ENCODE data around the gene NT5C2.

The NT5C2 gene

GRCh38 chr10:103154521-103155299 is 38.4 kb downstream of the NT5C2 start:
- H3K27ac ChIP-seq (ENCODE audit: low read length), result peak overlapping the region; percentile 3; the same call in 1 of the 2 replicates
- no peak overlapping the region for H3K4me2 ChIP-seq (ENCODE audit: insufficient read depth, low read length)
- H2AFZ ChIP-seq (ENCODE audit: low read depth, low read length), result no peak overlapping the region
- no peaks in the 10 kb centered on the region for H3K4me1 ChIP-seq (ENCODE audit: insufficient read depth, low read length)
- no peaks in the 10 kb centered on the region for H3K27me3 ChIP-seq (ENCODE audit: insufficient read depth, low read length, poor library complexity)
- H3K4me3 ChIP-seq (ENCODE audit: low read depth in 1 of 2, low read length in 2 of 2), result no peak overlapping the region
- no peak overlapping the region for H3K9ac ChIP-seq (ENCODE audit: low read depth, low read length)
- H4K20me1 ChIP-seq (ENCODE audit: insufficient read depth, low read length), result peaks cover 14% of the 10 kb centered on the region; the same call in 1 of the 2 replicates
- peaks cover 93% of the 10 kb centered on the region for H3K79me2 ChIP-seq (ENCODE audit: insufficient read depth, low read length)
- no peaks in the 10 kb centered on the region for H3K9me3 ChIP-seq (ENCODE audit: insufficient read depth, low read length, severe bottlenecking)
- no peak for ATAC-seq (ENCODE audit: insufficient read depth, low read depth)
- no peak for DNase-seq
- no peak for TF ChIP-seq CTCF (IDR thresholded peaks at IDR 0.05; ENCODE audit: borderline replicate concordance, extremely low read depth, low read length, poor library complexity, severe bottlenecking)
- no peak for TF ChIP-seq EZH2 (IDR thresholded peaks at IDR 0.05; ENCODE audit: borderline replicate concordance, low read depth, low read length, severe bottlenecking)
- peaks cover 49% of the 10 kb centered on the region for H3K36me3 ChIP-seq (ENCODE audit: insufficient read depth, low read length)

GRCh38 chr10:103153302-103154197 is 39.5 kb downstream of the NT5C2 start:
- H3K27ac ChIP-seq (ENCODE audit: low read length), result no peak overlapping the region
- H3K4me3 ChIP-seq (ENCODE audit: low read depth in 1 of 2, low read length in 2 of 2), result no peak overlapping the region
- H3K79me2 ChIP-seq (ENCODE audit: insufficient read depth, low read length), result peaks cover 92% of the 10 kb centered on the region
- H2AFZ ChIP-seq (ENCODE audit: low read depth, low read length), result no peak overlapping the region
- TF ChIP-seq EZH2 (IDR thresholded peaks at IDR 0.05; ENCODE audit: borderline replicate concordance, low read depth, low read length, severe bottlenecking) (no peak), CTCF (IDR thresholded peaks at IDR 0.05; ENCODE audit: borderline replicate concordance, extremely low read depth, low read length, poor library complexity, severe bottlenecking) (no peak)
- no peak overlapping the region for H3K4me2 ChIP-seq (ENCODE audit: insufficient read depth, low read length)
- H4K20me1 ChIP-seq (ENCODE audit: insufficient read depth, low read length), result peaks cover 18% of the 10 kb centered on the region; the same call in 1 of the 2 replicates
- no peak overlapping the region for H3K9ac ChIP-seq (ENCODE audit: low read depth, low read length)
- H3K9me3 ChIP-seq (ENCODE audit: insufficient read depth, low read length, severe bottlenecking), result no peaks in the 10 kb centered on the region
- H3K4me1 ChIP-seq (ENCODE audit: insufficient read depth, low read length), result no peaks in the 10 kb centered on the region
- no peak for DNase-seq
- ATAC-seq (ENCODE audit: insufficient read depth, low read depth), result no peak
- H3K27me3 ChIP-seq (ENCODE audit: insufficient read depth, low read length, poor library complexity), result no peaks in the 10 kb centered on the region
- H3K36me3 ChIP-seq (ENCODE audit: insufficient read depth, low read length), result peaks cover 47% of the 10 kb centered on the region

GRCh38 chr10:103149991-103150622 is 43.0 kb downstream of the NT5C2 start:
- Histone ChIP-seq H3K27me3 (ENCODE audit: insufficient read depth, low read length, poor library complexity) (no peaks in the 10 kb centered on the region), H3K27ac (ENCODE audit: low read length) (no peak overlapping the region), H4K20me1 (ENCODE audit: insufficient read depth, low read length) (peaks cover 12% of the 10 kb centered on the region; the same call in 1 of the 2 replicates), H3K4me2 (ENCODE audit: insufficient read depth, low read length) (no peak overlapping the region), H3K36me3 (ENCODE audit: insufficient read depth, low read length) (peaks cover 27% of the 10 kb centered on the region), H2AFZ (ENCODE audit: low read depth, low read length) (no peak overlapping the region), H3K4me1 (ENCODE audit: insufficient read depth, low read length) (no peaks in the 10 kb centered on the region), H3K4me3 (ENCODE audit: low read depth in 1 of 2, low read length in 2 of 2) (no peak overlapping the region), H3K79me2 (ENCODE audit: insufficient read depth, low read length) (peaks cover 95% of the 10 kb centered on the region), H3K9ac (ENCODE audit: low read depth, low read length) (no peak overlapping the region), H3K9me3 (ENCODE audit: insufficient read depth, low read length, severe bottlenecking) (no peaks in the 10 kb centered on the region)
- no peak for ATAC-seq (ENCODE audit: insufficient read depth, low read depth)
- DNase-seq, result no peak
- TF ChIP-seq EZH2 (IDR thresholded peaks at IDR 0.05; ENCODE audit: borderline replicate concordance, low read depth, low read length, severe bottlenecking) (no peak), CTCF (IDR thresholded peaks at IDR 0.05; ENCODE audit: borderline replicate concordance, extremely low read depth, low read length, poor library complexity, severe bottlenecking) (no peak)

All from DND-41 (cell line).